ENCODE results near the gene BNIP2. TPM values are rescaled to one million over a fixed set of nuclear protein-coding genes. Genes with fewer than 3 reads are reported as not detected.

The BNIP2 gene
- total and polyA plus RNA-seq, 2 of the 13 experiments (the other 11 are each of a cell fraction or from before 2014, with no cell fraction given): 17.4 to 57.6 TPM

GRCh38 chr15:59656897-59657634 lies 32.1 kb downstream of the BNIP2 start, which contains the start of gene GTF2A2 (continued):
- TF ChIP-seq, protein P1, sequence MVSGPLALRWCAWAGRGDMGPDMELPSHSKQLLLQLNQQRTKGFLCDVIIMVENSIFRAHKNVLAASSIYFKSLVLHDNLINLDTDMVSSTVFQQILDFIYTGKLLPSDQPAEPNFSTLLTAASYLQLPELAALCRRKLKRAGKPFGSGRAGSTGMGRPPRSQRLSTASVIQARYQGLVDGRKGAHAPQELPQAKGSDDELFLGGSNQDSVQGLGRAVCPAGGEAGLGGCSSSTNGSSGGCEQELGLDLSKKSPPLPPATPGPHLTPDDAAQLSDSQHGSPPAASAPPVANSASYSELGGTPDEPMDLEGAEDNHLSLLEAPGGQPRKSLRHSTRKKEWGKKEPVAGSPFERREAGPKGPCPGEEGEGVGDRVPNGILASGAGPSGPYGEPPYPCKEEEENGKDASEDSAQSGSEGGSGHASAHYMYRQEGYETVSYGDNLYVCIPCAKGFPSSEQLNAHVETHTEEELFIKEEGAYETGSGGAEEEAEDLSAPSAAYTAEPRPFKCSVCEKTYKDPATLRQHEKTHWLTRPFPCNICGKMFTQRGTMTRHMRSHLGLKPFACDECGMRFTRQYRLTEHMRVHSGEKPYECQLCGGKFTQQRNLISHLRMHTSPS (CRISPR knock-in tag; IDR thresholded peaks at IDR 0.05; ENCODE audit: low read depth): no peak
- TF ChIP-seq IRF9 (CRISPR knock-in tag; IDR thresholded peaks at IDR 0.05; ENCODE audit: borderline replicate concordance) (peak; percentile 50; the same call in 1 of the 2 replicates), CSRNP2 (CRISPR knock-in tag; conservative IDR thresholded peaks at IDR 0.05; ENCODE audit: low read depth) (no peak), ZBTB7B (CRISPR knock-in tag; IDR thresholded peaks at IDR 0.05) (no peak), PRDM10 (CRISPR knock-in tag; IDR thresholded peaks at IDR 0.05; ENCODE audit: low read depth) (0 out of 2 replicates have a peak, but pooled peaks have one; percentile 40), JDP2 (CRISPR knock-in tag; IDR thresholded peaks at IDR 0.05; ENCODE audit: borderline replicate concordance) (no peak), RBM39 (IDR thresholded peaks at IDR 0.05; ENCODE audit: low read depth, low read length, poor library complexity, severe bottlenecking) (peak; percentile 91), DMTF1 (CRISPR knock-in tag; IDR thresholded peaks at IDR 0.05) (no peak), DR1 (CRISPR knock-in tag; IDR thresholded peaks at IDR 0.05) (0 out of 2 replicates have a peak, but pooled peaks have one; percentile 47), JUNB (CRISPR knock-in tag; IDR thresholded peaks at IDR 0.05; ENCODE audit: borderline replicate concordance) (no peak), HMGA1 (CRISPR knock-in tag; conservative IDR thresholded peaks at IDR 0.05) (no peak), SMAD1 (CRISPR knock-in tag; IDR thresholded peaks at IDR 0.05; ENCODE audit: borderline replicate concordance, low read depth) (no peak), ZBTB33 (CRISPR knock-in tag; IDR thresholded peaks at IDR 0.05) (no peak)
